HEK293 (cell line): ENCODE measurements around the gene ASF1A.

ENCODE experiments used
- CTCF ChIA-PET: fragments of 350-600 bp; formaldehyde crosslinking; extraction: SDS; loops from one replicate; lab custom pipeline; 2021; ENCODE audit warnings: antibody characterized with exemption; lab: Yijun Ruan, JAX
- POLR2A ChIA-PET: fragments of 300-600 bp; formaldehyde crosslinking; extraction: SDS; loops from one replicate; lab custom pipeline; 2020; ENCODE audit warnings: antibody characterized with exemption, inconsistent platforms; lab: Yijun Ruan, JAX
- H3K27ac ChIP-seq: fragments of 200-500 bp; sonication (Bioruptor generic); 2 replicates; pipeline ENCODE4 v1.5.1; 2014; ENCODE audit warnings: low read depth, low read length, control low read depth, inconsistent platforms; ENCODE audit errors: extremely low read depth
- H3K36me3 ChIP-seq, 2 experiments: fragments of 200-500 bp in 1 of 2; sonication (Bioruptor generic) in 1 of 2; 1 replicate in 1 of 2; 2 replicates in 1 of 2; pipeline ENCODE4 v1.5.1; 2014 to 2017; ENCODE audit warnings: inconsistent platforms in 2 of 2, low read length in 2 of 2; ENCODE audit not compliant: control insufficient read depth in 2 of 2, insufficient read depth in 1 of 2
- H3K4me1 ChIP-seq: fragments of 200-500 bp; sonication (Bioruptor generic); 2 replicates; pipeline ENCODE4 v1.5.1; 2014; ENCODE audit warnings: mild to moderate bottlenecking, low read length, inconsistent platforms; ENCODE audit not compliant: control insufficient read depth, insufficient read depth
- H3K4me3 ChIP-seq: 2 replicates; pipeline ENCODE4 v1.5.1; 2011; ENCODE audit warnings: low read depth, mild to moderate bottlenecking, control low read depth, low read length, moderate library complexity
- H3K9me3 ChIP-seq: fragments of 200-500 bp; sonication (Bioruptor generic); 2 replicates; pipeline ENCODE4 v1.5.1; 2014; ENCODE audit warnings: low read depth, low read length, inconsistent platforms; ENCODE audit not compliant: control insufficient read depth, insufficient read depth
- CTCF ChIP-seq: fragments of 450-650 bp; formaldehyde crosslinking; IDR thresholded peaks from 2 replicates; pipeline ENCODE4 v1.5.1; 2016; ENCODE audit warnings: missing biosample characterization, missing genetic modification characterization
- GFI1B ChIP-seq: fragments of 450-650 bp; formaldehyde crosslinking; IDR thresholded peaks from 2 replicates; pipeline ENCODE4 v1.5.1; 2016; ENCODE audit warnings: missing biosample characterization, missing genetic modification characterization
- HOXC10 ChIP-seq: sonication (generic); formaldehyde crosslinking; IDR thresholded peaks from 2 replicates; pipeline ENCODE4 v1.8.1; 2023; ENCODE audit warnings: mild to moderate bottlenecking, missing genetic modification reagents
- PRDM10 ChIP-seq: fragments of 450-650 bp; formaldehyde crosslinking; IDR thresholded peaks from 2 replicates; pipeline ENCODE4 v1.5.1; 2016; ENCODE audit warnings: missing biosample characterization, missing genetic modification characterization
- ZBTB8A ChIP-seq: fragments of 450-650 bp; formaldehyde crosslinking; IDR thresholded peaks from 2 replicates; pipeline ENCODE4 v1.5.1; 2016; ENCODE audit warnings: missing biosample characterization, missing genetic modification characterization
- ZFHX2 ChIP-seq: fragments of 450-650 bp; formaldehyde crosslinking; conservative IDR thresholded peaks from 2 replicates; pipeline ENCODE4 v1.5.1; 2016; ENCODE audit warnings: missing biosample characterization, missing genetic modification characterization
- ZIC2 ChIP-seq: fragments of 450-650 bp; formaldehyde crosslinking; IDR thresholded peaks from 2 replicates; pipeline ENCODE4 v1.5.1; 2016; ENCODE audit warnings: missing biosample characterization, missing genetic modification characterization
- ZNF280C ChIP-seq: fragments of 450-650 bp; formaldehyde crosslinking; IDR thresholded peaks from 2 replicates; pipeline ENCODE4 v1.5.1; 2016; ENCODE audit warnings: missing biosample characterization, missing genetic modification characterization
- ZNF311 ChIP-seq: fragments of 450-650 bp; formaldehyde crosslinking; IDR thresholded peaks from 2 replicates; pipeline ENCODE4 v1.5.1; 2017; ENCODE audit warnings: missing biosample characterization, missing genetic modification characterization, borderline replicate concordance
- ZNF366 ChIP-seq: fragments of 450-650 bp; formaldehyde crosslinking; conservative IDR thresholded peaks from 2 replicates; pipeline ENCODE4 v1.5.1; 2016; ENCODE audit warnings: missing biosample characterization, missing genetic modification characterization
- ZNF404 ChIP-seq: fragments of 450-650 bp; formaldehyde crosslinking; IDR thresholded peaks from 2 replicates; pipeline ENCODE4 v1.5.1; 2017; ENCODE audit warnings: missing biosample characterization, missing genetic modification characterization
- ZNF433 ChIP-seq: fragments of 450-650 bp; formaldehyde crosslinking; IDR thresholded peaks from 2 replicates; pipeline ENCODE4 v1.5.1; 2016; ENCODE audit warnings: missing biosample characterization, missing genetic modification characterization, low read depth
- ZNF510 ChIP-seq: fragments of 450-650 bp; formaldehyde crosslinking; IDR thresholded peaks from 2 replicates; pipeline ENCODE4 v1.5.1; 2018; ENCODE audit warnings: mild to moderate bottlenecking, missing genetic modification characterization, missing biosample characterization; ENCODE audit not compliant: insufficient replicate concordance
- ZNF621 ChIP-seq: fragments of 450-650 bp; formaldehyde crosslinking; IDR thresholded peaks from 2 replicates; pipeline ENCODE4 v1.5.1; 2017; ENCODE audit warnings: missing biosample characterization, missing genetic modification characterization
- ZNF639 ChIP-seq: fragments of 450-650 bp; formaldehyde crosslinking; IDR thresholded peaks from 2 replicates; pipeline ENCODE4 v1.5.1; 2016; ENCODE audit warnings: missing biosample characterization, missing genetic modification characterization
- ZNF704 ChIP-seq: fragments of 450-650 bp; formaldehyde crosslinking; IDR thresholded peaks from 2 replicates; pipeline ENCODE4 v1.5.1; 2016; ENCODE audit warnings: missing biosample characterization, missing genetic modification characterization
- ZNF76 ChIP-seq: fragments of 450-650 bp; formaldehyde crosslinking; IDR thresholded peaks from 2 replicates; pipeline ENCODE4; 2016; ENCODE audit warnings: low read depth, missing biosample characterization, missing genetic modification characterization, borderline replicate concordance
- ZNF785 ChIP-seq: fragments of 450-650 bp; formaldehyde crosslinking; IDR thresholded peaks from 2 replicates; pipeline ENCODE4 v1.5.1; 2016; ENCODE audit warnings: missing biosample characterization, missing genetic modification characterization
- ZNF830 ChIP-seq: fragments of 450-650 bp; IDR thresholded peaks from 2 replicates; pipeline ENCODE4 v1.5.0; 2018; ENCODE audit warnings: missing biosample characterization, missing genetic modification characterization, low read depth, mild to moderate bottlenecking, moderate library complexity
- ZNF837 ChIP-seq: fragments of 450-650 bp; formaldehyde crosslinking; IDR thresholded peaks from 2 replicates; pipeline ENCODE4 v1.5.1; 2016; ENCODE audit warnings: missing biosample characterization, missing genetic modification characterization

ASF1A gene

GRCh38 chr6:118940770-118941169 is 46.8 kb downstream of the ASF1A start (continued):
- TF ChIP-seq ZNF704 (tag by site-specific recombination) (no peak), ZNF280C (tag by site-specific recombination) (no peak), PRDM10 (tag by site-specific recombination) (no peak)

GRCh38 chr6:118945217-118945616 is 51.3 kb downstream of the ASF1A start:
- no peaks in the 10 kb centered on the region for H3K9me3 ChIP-seq
- H3K4me1 ChIP-seq: no peaks in the 10 kb centered on the region
- no peaks in the 10 kb centered on the region for H3K36me3 ChIP-seq
- ChIA-PET CTCF (interaction anchor here (0.7 kb wide), 1 partner anchor 399 kb away, joined by 5 read pairs; no protein-coding TSS in a partner anchor), POLR2A (no interaction called here)
- H3K4me3 ChIP-seq: no peak overlapping the region
- TF ChIP-seq ZIC2 (tag by site-specific recombination): no peak
- no peak for TF ChIP-seq GFI1B (tag by site-specific recombination)
- no peak for TF ChIP-seq CTCF (tag by site-specific recombination)
- TF ChIP-seq ZNF830 (tag by site-specific recombination): no peak
- no peak for TF ChIP-seq ZFHX2 (tag by site-specific recombination)
- TF ChIP-seq ZNF311 (tag by site-specific recombination): no peak
- no peak for TF ChIP-seq ZBTB8A
- TF ChIP-seq ZNF404 (tag by site-specific recombination): no peak
- no peak for TF ChIP-seq ZNF785 (tag by site-specific recombination)
- no peak for TF ChIP-seq ZNF837 (tag by site-specific recombination)
- TF ChIP-seq ZNF366 (tag by site-specific recombination): no peak
- no peak for TF ChIP-seq ZNF621 (tag by site-specific recombination)
- no peak for TF ChIP-seq ZNF639 (tag by site-specific recombination)
- no peak for TF ChIP-seq ZNF76 (tag by site-specific recombination)
- no peak for TF ChIP-seq ZNF433 (tag by site-specific recombination)
- no peak for TF ChIP-seq HOXC10 (CRISPR knock-in tag)
- no peak for TF ChIP-seq ZNF510 (tag by site-specific recombination)
- no peak overlapping the region for H3K27ac ChIP-seq
